Adrenal gland (tissue), 5 donors: Measurements from ENCODE around the gene PTPRD.

Experiments
- CTCF ChIP-seq, 6 experiments: fragments of 450-650 bp in 4 of 6; fragments of 200-600 bp in 2 of 6; sonication (generic) in 1 of 6; IDR thresholded peaks; 1 replicate in 5 of 6; 2 replicates in 1 of 6; pipeline versions ENCODE4 v1.5.1 to v1.8.0; 2016 to 2021; ENCODE audit warnings: antibody characterized with exemption in 6 of 6, mild to moderate bottlenecking in 2 of 6, moderate library complexity in 1 of 6
- POLR2A ChIP-seq, 2 donors: fragments of 450-650 bp; IDR thresholded peaks; one replicate each; pipeline ENCODE4 v1.6.1; 2017; ENCODE audit warnings: antibody characterized with exemption in 2 of 2, mild to moderate bottlenecking in 2 of 2, moderate library complexity in 1 of 2
- donor health status: DM: no; HTN: no; CAD: no.

DNA sequence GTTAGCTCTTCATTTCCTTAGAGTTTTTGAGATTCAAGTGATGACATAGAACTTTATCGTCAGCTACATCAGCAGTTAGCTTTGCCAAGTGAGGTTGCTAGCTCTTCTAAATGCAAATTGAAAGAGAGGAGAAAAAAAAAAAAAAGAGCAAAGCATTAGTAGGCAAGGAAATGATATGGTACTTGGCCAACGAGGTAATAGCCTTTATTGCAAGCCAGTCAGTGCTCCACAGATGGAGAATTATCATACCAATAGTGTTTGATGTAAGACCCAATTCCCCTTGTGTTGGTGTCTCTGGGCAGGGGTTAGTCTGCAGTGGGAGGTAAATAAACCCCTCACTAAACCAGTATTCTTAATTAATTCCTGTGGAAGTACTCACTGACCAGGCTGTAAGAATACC is 992.1 kb downstream of the PTPRD start:
- no peak for TF ChIP-seq CTCF (IDR thresholded peaks at IDR 0.05)
- TF ChIP-seq POLR2A (IDR thresholded peaks at IDR 0.05): no peak
